Body of pancreas (tissue), 4 donors: ENCODE data around the gene PKP4. TPM values are rescaled to one million over a fixed set of nuclear protein-coding genes. Genes with fewer than 3 reads are reported as not detected.
A peak's percentile ranks its signal among the peaks of the same experiment; 100 is the strongest.

Experiments used
- ATAC-seq: fragments of 150-250 bp; one replicate; pipeline ENCODE4 v1.9.1; 2016
- DNase-seq, 4 donors: peaks; one replicate each; pipeline ENCODE4 v3.0.0-alpha.2; 2019
- H3K27ac ChIP-seq, 4 donors: fragments of 200-600 bp; sonication (generic); 1 replicate in 3 of 4; 2 replicates in 1 of 4; pipeline versions ENCODE4 v1.5.1 to v1.6.1; 2016 to 2019; ENCODE audit warnings: mild to moderate bottlenecking in 1 of 4, mixed read lengths in 1 of 4, moderate library complexity in 1 of 4
- H3K27me3 ChIP-seq, 2 donors: fragments of 200-600 bp; sonication (generic); one replicate each; pipeline ENCODE4 v1.6.0; 2016; ENCODE audit warnings: mild to moderate bottlenecking in 1 of 2
- H3K36me3 ChIP-seq, 2 donors: fragments of 200-600 bp; sonication (generic); replicated peaks in 1 of 2; 2 replicates each; pipeline ENCODE4 v1.5.1; 2016; ENCODE audit warnings: low read depth in 2 of 2; ENCODE audit not compliant: insufficient read depth in 1 of 2
- H3K4me1 ChIP-seq: fragments of 200-600 bp; sonication (generic); one replicate; pipeline ENCODE4 v1.6.0; 2016
- H3K4me3 ChIP-seq, 2 donors: fragments of 200-600 bp; sonication (generic); 1 replicate in 1 of 2; 2 replicates in 1 of 2; pipeline ENCODE4 v1.5.1; 2016 to 2019
- H3K9me3 ChIP-seq, 3 donors: fragments of 200-600 bp; sonication (generic); 1 replicate in 2 of 3; 2 replicates in 1 of 3; pipeline ENCODE4 v1.5.1; 2016
- CTCF ChIP-seq, 7 experiments: fragments of 450-650 bp in 4 of 7; fragments of 200-600 bp in 3 of 7; sonication (generic) in 3 of 7; IDR thresholded peaks; one replicate each; pipeline ENCODE4 v1.5.1; 2016 to 2019; ENCODE audit warnings: antibody characterized with exemption in 7 of 7
- POLR2A ChIP-seq, 3 donors: fragments of 450-650 bp; IDR thresholded peaks; one replicate each; pipeline ENCODE4 v1.6.1; 2016; ENCODE audit warnings: antibody characterized with exemption in 3 of 3, mild to moderate bottlenecking in 2 of 3
- WGBS, 2 donors: methylation state at CpG; one replicate each; pipeline ENCODE4 v1.1.5; 2017; 5-methylcytosine and 5-hydroxymethylcytosine counted together
- intact Hi-C: fragments of 100-400 bp; cut with DNase I; formaldehyde crosslinking; loops from one replicate; pipeline ENCODE4 v1.15.1; 2023
- total RNA-seq, 2 donors: library from RNA; depleted of rRNA; stranded (reverse); fragments of >200 nt; gene quantifications; one replicate each; pipeline ENCODE4 v1.1.0, GENCODE V29; 2016

Gene PKP4
- total RNA-seq, 2 donors from 2014 or later, result 36.3 to 50.1 TPM

- no peaks in the 10 kb centered on the region for H3K9me3 ChIP-seq
- TF ChIP-seq CTCF (IDR thresholded peaks at IDR 0.05) (no peak), POLR2A (IDR thresholded peaks at IDR 0.05) (no peak)
- no peaks in the 10 kb centered on the region for H3K27me3 ChIP-seq
- H3K4me3 ChIP-seq, result no peak overlapping the region
- DNase-seq (no peak), ATAC-seq (no peak)
- H3K27ac ChIP-seq, result no peak overlapping the region
- H3K4me1 ChIP-seq, result peaks cover 11% of the 10 kb centered on the region
- H3K36me3 ChIP-seq, result no peaks in the 10 kb centered on the region
- intact Hi-C loops, result no loop called here
- WGBS, 2 donors, result 62 to 78% methylated on average over 8 to 9 of the region's 9 CpGs
These were observed 265.7 kb downstream of the PKP4 start for GRCh38 chr2:158722266-158723105.

- intact Hi-C loops, result no loop called here
- H3K27ac ChIP-seq, result no peak overlapping the region
- DNase-seq (no peak), ATAC-seq (no peak)
- peaks cover 11% of the 10 kb centered on the region for H3K4me1 ChIP-seq
- H3K4me3 ChIP-seq, result no peak overlapping the region
- H3K27me3 ChIP-seq, result no peaks in the 10 kb centered on the region
- whole genome bisulfite sequencing, 2 donors, result 84 to 100% methylated on average over 3 to 8 of the region's 8 CpGs
- no peaks in the 10 kb centered on the region for H3K9me3 ChIP-seq
- no peak for TF ChIP-seq CTCF (IDR thresholded peaks at IDR 0.05)
- no peak for TF ChIP-seq POLR2A (IDR thresholded peaks at IDR 0.05)
- no peaks in the 10 kb centered on the region for H3K36me3 ChIP-seq
These were observed 266.6 kb downstream of the PKP4 start for GRCh38 chr2:158723181-158723838.

- Histone ChIP-seq H3K9me3 (no peaks in the 10 kb centered on the region), H3K27ac (no peak overlapping the region), H3K4me1 (peaks cover 11% of the 10 kb centered on the region), H3K27me3 (no peaks in the 10 kb centered on the region), H3K4me3 (no peak overlapping the region), H3K36me3 (no peaks in the 10 kb centered on the region)
- intact Hi-C loops, result no loop called here
- TF ChIP-seq CTCF (IDR thresholded peaks at IDR 0.05), result no peak
- no peak for TF ChIP-seq POLR2A (IDR thresholded peaks at IDR 0.05)
- WGBS, 2 donors, result 76 to 79% methylated on average over 12 of the region's 12 CpGs
- no peak for DNase-seq
- ATAC-seq, result peak; percentile 22
These were observed 267.4 kb downstream of the PKP4 start for GRCh38 chr2:158723921-158724802.

DNA sequence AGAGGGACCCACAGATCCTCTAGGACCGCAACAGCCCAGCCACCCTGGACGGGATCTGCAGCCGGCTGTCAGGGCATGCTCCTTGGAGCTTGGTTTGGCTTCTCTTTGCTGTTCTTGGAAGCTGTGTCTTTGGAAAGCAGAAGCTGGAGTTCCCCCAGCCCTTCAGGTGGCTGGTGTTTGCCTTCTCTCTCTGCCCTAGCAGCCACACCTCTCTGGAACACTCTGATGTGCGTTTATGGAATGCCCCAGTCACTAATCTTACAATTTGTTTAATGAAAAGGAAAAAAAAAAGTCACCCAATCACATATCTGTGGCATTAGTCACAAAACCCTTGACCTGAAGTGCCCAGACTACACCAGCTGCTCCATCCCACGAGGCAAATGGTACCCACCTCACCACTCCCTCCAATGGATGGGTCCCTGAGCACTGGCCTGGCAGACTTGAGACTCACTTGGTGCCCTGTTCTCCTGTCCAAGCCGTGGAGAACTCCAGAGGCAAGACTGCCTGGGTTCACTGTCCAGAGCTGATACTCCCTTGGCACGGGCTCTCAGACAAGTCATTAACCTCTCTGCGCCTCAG is 268.1 kb downstream of the PKP4 start:
- peak in 3 of 4 donors; percentile 21 to 49 (median 39) for DNase-seq
- H3K27ac ChIP-seq, result no peak overlapping the region
- H3K9me3 ChIP-seq, result no peaks in the 10 kb centered on the region
- 33 to 36% methylated on average over 4 to 8 of the region's 8 CpGs for WGBS, 2 donors
- H3K4me3 ChIP-seq, result no peak overlapping the region
- TF ChIP-seq CTCF (IDR thresholded peaks at IDR 0.05), result no peak
- no peak for TF ChIP-seq POLR2A (IDR thresholded peaks at IDR 0.05)
- H3K36me3 ChIP-seq, result no peaks in the 10 kb centered on the region
- intact Hi-C loops, result no loop called here
- ATAC-seq, result peak; percentile 67
- H3K27me3 ChIP-seq, result no peaks in the 10 kb centered on the region
- peaks cover 11% of the 10 kb centered on the region for H3K4me1 ChIP-seq
